ENCODE results near the gene SARM1. TPM values are rescaled to one million over a fixed set of nuclear protein-coding genes. Genes with fewer than 3 reads are reported as not detected.

The SARM1 gene
- total RNA-seq, 1 experiment from 2014 or later = 32.8 TPM

DNA sequence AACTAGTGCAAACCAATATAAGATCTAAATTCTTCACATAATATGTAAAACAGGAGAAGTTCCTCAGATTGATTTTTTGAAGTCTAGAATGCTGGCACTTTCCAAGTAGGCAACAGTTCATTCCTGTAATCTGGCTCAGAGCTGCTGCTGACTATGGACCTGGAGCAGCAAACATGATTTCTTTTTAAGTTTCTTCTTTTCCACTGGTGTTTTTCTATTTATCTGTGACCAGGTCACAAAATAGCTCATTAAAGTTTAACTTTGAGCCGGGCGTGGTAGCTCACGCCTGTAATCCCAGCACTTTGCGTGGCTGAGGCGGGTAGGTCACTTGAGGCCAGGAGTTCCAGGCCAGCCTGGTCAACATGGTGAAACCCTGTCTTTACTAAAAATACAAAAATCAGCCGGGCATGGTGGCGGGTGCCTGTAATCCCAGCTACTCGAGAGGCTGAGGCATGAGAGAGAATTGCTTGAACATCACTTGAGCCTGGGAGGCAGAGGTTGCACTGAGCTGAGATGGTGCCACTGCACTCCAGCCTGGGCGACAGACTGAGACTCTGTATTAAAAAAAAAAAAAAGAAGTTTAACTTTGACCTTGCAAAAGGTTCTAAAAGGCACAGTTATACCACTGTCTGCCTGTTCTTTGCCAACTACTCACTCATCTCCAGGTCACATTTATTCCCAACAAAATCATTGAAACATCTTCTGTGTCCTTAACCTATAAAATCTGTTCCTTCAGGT is 72.6 kb downstream of the SARM1 start:
- no peaks in the 10 kb centered on the region for H3K36me3 ChIP-seq (ENCODE audit: control insufficient read depth, insufficient read depth, low read length)
- Mint-ChIP-seq H3K4me3 (ENCODE audit: unreplicated experiment) (no peak overlapping the region), H3K4me1 (ENCODE audit: low read depth, unreplicated experiment) (peaks cover 4% of the 10 kb centered on the region), H3K36me3 (ENCODE audit: insufficient read depth, unreplicated experiment) (no peaks in the 10 kb centered on the region), H3K9me3 (ENCODE audit: unreplicated experiment) (peaks cover 9% of the 10 kb centered on the region), H3K27me3 (ENCODE audit: insufficient read depth, unreplicated experiment) (peaks cover 5% of the 10 kb centered on the region), H3K27ac (ENCODE audit: unreplicated experiment) (no peak overlapping the region)
- H3K4me3 ChIP-seq (ENCODE audit: low read depth, low read length) = no peak overlapping the region
- BruUV-seq (replicated peaks) = no TSS peak
- intact Hi-C loops (cut with micrococcal nuclease; ENCODE audit: unreplicated experiment) = loop anchor here (10.0 kb wide), 1 partner anchor 101 kb away; no protein-coding TSS in a partner anchor
- CTCF ChIA-PET = no interaction called here
- H3K4me1 ChIP-seq = peaks cover 10% of the 10 kb centered on the region
- no peaks in the 10 kb centered on the region for H3K27me3 ChIP-seq (replicated peaks; ENCODE audit: control insufficient read depth, insufficient read depth, low read length)
- POLR2A ChIA-PET = interaction anchor here (0.7 kb wide), 1 partner anchor 21 kb away, joined by 9 read pairs; no protein-coding TSS in a partner anchor
- no peaks in the 10 kb centered on the region for H3K9me3 ChIP-seq
- no peak for DNase-seq
- TF ChIP-seq, protein P1, sequence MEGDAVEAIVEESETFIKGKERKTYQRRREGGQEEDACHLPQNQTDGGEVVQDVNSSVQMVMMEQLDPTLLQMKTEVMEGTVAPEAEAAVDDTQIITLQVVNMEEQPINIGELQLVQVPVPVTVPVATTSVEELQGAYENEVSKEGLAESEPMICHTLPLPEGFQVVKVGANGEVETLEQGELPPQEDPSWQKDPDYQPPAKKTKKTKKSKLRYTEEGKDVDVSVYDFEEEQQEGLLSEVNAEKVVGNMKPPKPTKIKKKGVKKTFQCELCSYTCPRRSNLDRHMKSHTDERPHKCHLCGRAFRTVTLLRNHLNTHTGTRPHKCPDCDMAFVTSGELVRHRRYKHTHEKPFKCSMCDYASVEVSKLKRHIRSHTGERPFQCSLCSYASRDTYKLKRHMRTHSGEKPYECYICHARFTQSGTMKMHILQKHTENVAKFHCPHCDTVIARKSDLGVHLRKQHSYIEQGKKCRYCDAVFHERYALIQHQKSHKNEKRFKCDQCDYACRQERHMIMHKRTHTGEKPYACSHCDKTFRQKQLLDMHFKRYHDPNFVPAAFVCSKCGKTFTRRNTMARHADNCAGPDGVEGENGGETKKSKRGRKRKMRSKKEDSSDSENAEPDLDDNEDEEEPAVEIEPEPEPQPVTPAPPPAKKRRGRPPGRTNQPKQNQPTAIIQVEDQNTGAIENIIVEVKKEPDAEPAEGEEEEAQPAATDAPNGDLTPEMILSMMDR (IDR thresholded peaks at IDR 0.05; ENCODE audit: insufficient read depth in 1 of 2, low read depth in 1 of 2, low read length in 1 of 2, severe bottlenecking in 1 of 2, unreplicated experiment in 1 of 2) = no peak

DNA sequence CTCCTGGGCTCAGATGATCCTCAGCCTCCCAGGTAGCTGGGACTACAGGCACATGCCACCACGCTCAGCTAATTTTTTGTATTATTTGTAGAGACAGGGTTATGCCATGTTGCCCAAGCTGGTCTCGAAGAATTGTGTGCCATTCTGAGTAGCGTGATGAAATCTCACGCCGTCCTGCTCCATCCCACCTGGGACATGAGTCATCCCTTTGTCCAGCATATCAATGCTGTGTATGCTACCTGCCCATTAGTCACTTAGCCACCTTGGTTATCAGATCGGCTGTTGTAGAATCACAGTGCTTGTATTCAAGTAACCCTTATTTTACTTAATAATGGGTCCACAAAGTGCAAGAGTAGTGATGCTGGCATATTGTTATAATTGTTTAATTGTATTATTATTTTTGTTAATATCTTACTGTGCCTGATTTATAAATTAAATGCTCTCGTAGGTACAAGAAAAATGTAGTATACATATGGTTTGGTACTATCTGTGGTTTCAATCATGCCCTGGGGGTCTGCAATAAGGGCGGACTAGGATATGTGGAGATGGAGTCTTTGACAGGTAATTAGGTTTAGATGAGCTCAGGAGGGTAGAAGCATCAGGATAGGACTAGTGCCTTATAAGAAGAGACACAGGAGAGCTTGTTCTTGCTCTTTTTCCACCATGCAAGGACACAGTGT is 75.4 kb downstream of the SARM1 start:
- intact Hi-C loops (cut with micrococcal nuclease; ENCODE audit: unreplicated experiment) = loop anchor here (10.0 kb wide), 1 partner anchor 98 kb away; no protein-coding TSS in a partner anchor
- Histone ChIP-seq H3K4me1 (peaks cover 10% of the 10 kb centered on the region), H3K4me3 (ENCODE audit: low read depth, low read length) (no peak overlapping the region), H3K36me3 (ENCODE audit: control insufficient read depth, insufficient read depth, low read length) (no peaks in the 10 kb centered on the region), H3K9me3 (no peaks in the 10 kb centered on the region), H3K27me3 (replicated peaks; ENCODE audit: control insufficient read depth, insufficient read depth, low read length) (no peaks in the 10 kb centered on the region)
- H3K27ac Mint-ChIP-seq (ENCODE audit: unreplicated experiment) = no peak overlapping the region
- CTCF ChIA-PET = no interaction called here
- no peak overlapping the region for H3K4me3 Mint-ChIP-seq (ENCODE audit: unreplicated experiment)
- TF ChIP-seq, protein P1 (IDR thresholded peaks at IDR 0.05; ENCODE audit: insufficient read depth in 1 of 2, low read depth in 1 of 2, low read length in 1 of 2, severe bottlenecking in 1 of 2, unreplicated experiment in 1 of 2) = no peak
- peaks cover 4% of the 10 kb centered on the region for H3K4me1 Mint-ChIP-seq (ENCODE audit: low read depth, unreplicated experiment)
- DNase-seq = no peak
- POLR2A ChIA-PET = interaction anchor here (0.5 kb wide), 1 partner anchor 23 kb away, joined by 4 read pairs; no protein-coding TSS in a partner anchor
- no TSS peak for BruUV-seq (replicated peaks)
- no peaks in the 10 kb centered on the region for H3K36me3 Mint-ChIP-seq (ENCODE audit: insufficient read depth, unreplicated experiment)
- peaks cover 9% of the 10 kb centered on the region for H3K27me3 Mint-ChIP-seq (ENCODE audit: insufficient read depth, unreplicated experiment)
- peaks cover 9% of the 10 kb centered on the region for H3K9me3 Mint-ChIP-seq (ENCODE audit: unreplicated experiment)

DNA sequence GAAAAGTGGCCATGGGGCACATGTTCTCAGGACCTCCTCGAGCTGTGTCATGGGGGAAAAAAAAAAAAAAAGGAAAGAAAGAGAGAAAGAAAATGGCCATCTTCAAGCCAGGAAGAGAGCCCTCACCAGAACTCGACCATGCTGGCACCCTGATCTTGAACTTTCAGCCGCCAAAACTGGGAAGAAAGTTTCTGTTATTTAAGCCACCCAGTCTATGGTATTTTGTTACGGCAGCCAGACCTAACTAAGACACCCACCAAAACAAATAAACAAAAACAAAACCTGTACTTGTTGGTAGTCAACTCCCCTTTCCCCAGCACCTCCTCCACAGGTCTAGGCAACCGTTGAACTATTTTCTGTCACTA is 75.9 kb downstream of the SARM1 start:
- ChIA-PET CTCF (no interaction called here), POLR2A (interaction anchor here (0.5 kb wide), 1 partner anchor 23 kb away, joined by 4 read pairs; no protein-coding TSS in a partner anchor)
- no peak overlapping the region for H3K4me3 Mint-ChIP-seq (ENCODE audit: unreplicated experiment)
- peaks cover 10% of the 10 kb centered on the region for H3K4me1 ChIP-seq
- peaks cover 12% of the 10 kb centered on the region for H3K9me3 Mint-ChIP-seq (ENCODE audit: unreplicated experiment)
- peaks cover 9% of the 10 kb centered on the region for H3K27me3 Mint-ChIP-seq (ENCODE audit: insufficient read depth, unreplicated experiment)
- no peaks in the 10 kb centered on the region for H3K27me3 ChIP-seq (replicated peaks; ENCODE audit: control insufficient read depth, insufficient read depth, low read length)
- no peaks in the 10 kb centered on the region for H3K9me3 ChIP-seq
- H3K36me3 Mint-ChIP-seq (ENCODE audit: insufficient read depth, unreplicated experiment) = no peaks in the 10 kb centered on the region
- TF ChIP-seq, protein P1 (IDR thresholded peaks at IDR 0.05; ENCODE audit: insufficient read depth in 1 of 2, low read depth in 1 of 2, low read length in 1 of 2, severe bottlenecking in 1 of 2, unreplicated experiment in 1 of 2) = no peak
- no peaks in the 10 kb centered on the region for H3K36me3 ChIP-seq (ENCODE audit: control insufficient read depth, insufficient read depth, low read length)
- intact Hi-C loops (cut with micrococcal nuclease; ENCODE audit: unreplicated experiment) = loop anchor here (10.0 kb wide), 1 partner anchor 97 kb away; no protein-coding TSS in a partner anchor
- H3K27ac Mint-ChIP-seq (ENCODE audit: unreplicated experiment) = no peak overlapping the region
- no TSS peak for BruUV-seq (replicated peaks)
- H3K4me1 Mint-ChIP-seq (ENCODE audit: low read depth, unreplicated experiment) = peaks cover 4% of the 10 kb centered on the region
- no peak overlapping the region for H3K4me3 ChIP-seq (ENCODE audit: low read depth, low read length)
- DNase-seq = no peak
